SH-SY5Y (cell line): ENCODE results near the gene INPP5E.

Experiments used
- GATA2 ChIP-seq: IDR thresholded peaks from 2 replicates; pipeline ENCODE4 v1.6.1; 2011; ENCODE audit warnings: mild to moderate bottlenecking, low read depth, low read length
- GATA3 ChIP-seq: IDR thresholded peaks from 2 replicates; pipeline ENCODE4 v1.6.1; 2011; ENCODE audit warnings: low read depth, mild to moderate bottlenecking, low read length, moderate library complexity

DNA sequence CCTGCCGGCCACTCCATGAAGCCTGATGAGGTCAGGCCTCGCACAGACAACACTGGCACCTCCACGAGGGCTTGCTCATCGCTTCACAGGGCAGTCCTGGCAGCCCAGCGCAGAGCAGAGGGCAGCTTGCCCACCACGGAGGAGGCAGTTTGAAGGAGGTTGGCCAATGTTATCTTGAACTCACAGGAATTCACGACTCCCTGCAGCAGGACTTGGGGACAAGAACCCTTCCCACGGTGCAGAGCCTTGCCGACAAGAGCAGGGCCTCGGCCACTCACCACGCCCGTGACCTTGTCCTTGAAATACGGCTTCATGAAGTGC is 44.7 kb downstream of the INPP5E start:
- TF ChIP-seq GATA2 (no peak), GATA3 (no peak)
